Naive B cell (primary cell): ENCODE measurements around the gene SLC2A8. TPM values are rescaled to one million over a fixed set of nuclear protein-coding genes. Genes with fewer than 3 reads are reported as not detected.

Source experiments
- ATAC-seq, 2 donors: fragments of 150-1000 bp; cut with Tn5 transposase; 2 replicates each; pipeline ENCODE4 v1.10.0; 2021; ENCODE audit warnings: low read depth in 2 of 2, mild to moderate bottlenecking in 2 of 2, moderate library complexity in 2 of 2
- DNase-seq: peaks from one replicate; pipeline ENCODE4 v3.0.0; 2022
- H3K27ac Mint-ChIP-seq, 6 donors: one replicate each; pipeline ENCODE4 v1.8.0; 2020 to 2022; ENCODE audit warnings: mild to moderate bottlenecking in 6 of 6, mixed read lengths in 6 of 6, moderate library complexity in 5 of 6, inconsistent platforms in 2 of 6
- H3K27me3 Mint-ChIP-seq, 3 donors: one replicate each; pipeline ENCODE4 v1.8.0; 2021 to 2022; ENCODE audit warnings: mixed read lengths in 3 of 3, mild to moderate bottlenecking in 1 of 3
- H3K36me3 Mint-ChIP-seq, 2 donors: one replicate each; pipeline ENCODE4 v1.8.0; 2020 to 2022; ENCODE audit warnings: mixed read lengths in 2 of 2, inconsistent platforms in 1 of 2, mild to moderate bottlenecking in 1 of 2
- H3K4me1 Mint-ChIP-seq, 3 donors: one replicate each; pipeline ENCODE4 v1.8.0; 2020 to 2022; ENCODE audit warnings: mixed read lengths in 3 of 3, inconsistent platforms in 1 of 3, mild to moderate bottlenecking in 1 of 3, moderate library complexity in 1 of 3
- H3K4me3 Mint-ChIP-seq, 8 donors: one replicate each; pipeline ENCODE4 v1.8.0; 2020 to 2022; ENCODE audit warnings: mild to moderate bottlenecking in 8 of 8, mixed read lengths in 8 of 8, moderate library complexity in 8 of 8, inconsistent platforms in 2 of 8
- H3K9me3 Mint-ChIP-seq, 7 donors: one replicate each; pipeline ENCODE4 v1.8.0; 2020 to 2022; ENCODE audit warnings: mixed read lengths in 7 of 7, mild to moderate bottlenecking in 5 of 7, inconsistent platforms in 2 of 7, moderate library complexity in 1 of 7
- polyA plus RNA-seq, 6 donors: library from polyadenylated mRNA; unstranded; fragments of 300-500 nt; fragmentation: Illumina TruSeq; gene quantifications; one replicate each; pipeline ENCODE4 v1.2.3, GENCODE V29; 2021; ENCODE audit warnings: low read depth in 6 of 6

The SLC2A8 gene
- polyA plus RNA-seq, 6 donors from 2014 or later = 6.0 to 14.3 (median 8.5) TPM

- Mint-ChIP-seq H3K4me1 (peaks cover 5 to 10% (median 8%) of the 10 kb centered on the region in 3 donors), H3K36me3 (no peaks in the 10 kb centered on the region), H3K9me3 (no peaks in the 10 kb centered on the region), H3K27me3 (peaks cover 0 to 8% (median 0%) of the 10 kb centered on the region in 3 donors), H3K27ac (peak overlapping the region in 2 of 6 donors; percentile 31 to 58), H3K4me3 (peak overlapping the region in 2 of 8 donors; percentile 53 to 82)
- DNase-seq = no peak
- no peak for ATAC-seq
Measured at GRCh38 chr9:127417131-127418036, 20.4 kb downstream of the SLC2A8 start.

- peak; percentile 41 to 48 for ATAC-seq
Measured at GRCh38 chr9:127418037-127418471, 21.1 kb downstream of the SLC2A8 start.

GRCh38 chr9:127419348-127419747, 22.4 kb downstream of the SLC2A8 start:
- H3K27me3 Mint-ChIP-seq = peaks cover 0 to 7% (median 0%) of the 10 kb centered on the region in 3 donors
- no peak overlapping the region for H3K4me3 Mint-ChIP-seq
- peaks cover 22 to 30% (median 23%) of the 10 kb centered on the region in 3 donors for H3K4me1 Mint-ChIP-seq
- DNase-seq = no peak
- H3K36me3 Mint-ChIP-seq = no peaks in the 10 kb centered on the region
- no peak overlapping the region for H3K27ac Mint-ChIP-seq
- no peak for ATAC-seq
- no peaks in the 10 kb centered on the region for H3K9me3 Mint-ChIP-seq

More at GRCh38 chr9:127418037-127418471, 21.1 kb downstream of the SLC2A8 start:
- Mint-ChIP-seq H3K4me3 (peak overlapping the region in 3 of 8 donors; percentile 35 to 63 (median 53)), H3K4me1 (peaks cover 10 to 17% (median 12%) of the 10 kb centered on the region in 3 donors), H3K27me3 (peaks cover 0 to 8% (median 0%) of the 10 kb centered on the region in 3 donors), H3K36me3 (no peaks in the 10 kb centered on the region), H3K27ac (no peak overlapping the region), H3K9me3 (no peaks in the 10 kb centered on the region)
- peak; percentile 24 for DNase-seq

DNA sequence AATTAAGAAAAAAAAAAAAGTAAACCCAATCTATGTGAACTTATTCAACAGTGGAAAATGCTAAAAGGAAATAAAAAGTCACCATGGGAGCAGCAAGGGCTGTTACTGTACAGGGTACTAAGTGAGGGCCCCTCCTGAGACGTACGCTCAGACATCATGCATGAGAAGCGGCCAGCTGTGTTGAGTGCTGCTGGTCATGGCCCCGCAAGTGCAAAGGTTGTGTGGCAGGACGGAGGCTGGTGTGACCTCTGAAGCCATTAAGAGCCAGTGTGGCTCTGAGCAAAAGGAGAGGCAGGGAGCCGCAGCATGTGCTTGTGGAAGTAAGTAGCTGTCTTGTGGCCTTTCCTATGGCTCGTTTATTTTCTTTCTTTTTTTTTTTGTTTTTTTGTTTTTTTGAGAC, 24.1 kb downstream of the SLC2A8 start:
- Mint-ChIP-seq H3K4me1 (peaks cover 23 to 43% (median 39%) of the 10 kb centered on the region in 3 donors), H3K27me3 (no peaks in the 10 kb centered on the region)
- ATAC-seq = no peak

DNA sequence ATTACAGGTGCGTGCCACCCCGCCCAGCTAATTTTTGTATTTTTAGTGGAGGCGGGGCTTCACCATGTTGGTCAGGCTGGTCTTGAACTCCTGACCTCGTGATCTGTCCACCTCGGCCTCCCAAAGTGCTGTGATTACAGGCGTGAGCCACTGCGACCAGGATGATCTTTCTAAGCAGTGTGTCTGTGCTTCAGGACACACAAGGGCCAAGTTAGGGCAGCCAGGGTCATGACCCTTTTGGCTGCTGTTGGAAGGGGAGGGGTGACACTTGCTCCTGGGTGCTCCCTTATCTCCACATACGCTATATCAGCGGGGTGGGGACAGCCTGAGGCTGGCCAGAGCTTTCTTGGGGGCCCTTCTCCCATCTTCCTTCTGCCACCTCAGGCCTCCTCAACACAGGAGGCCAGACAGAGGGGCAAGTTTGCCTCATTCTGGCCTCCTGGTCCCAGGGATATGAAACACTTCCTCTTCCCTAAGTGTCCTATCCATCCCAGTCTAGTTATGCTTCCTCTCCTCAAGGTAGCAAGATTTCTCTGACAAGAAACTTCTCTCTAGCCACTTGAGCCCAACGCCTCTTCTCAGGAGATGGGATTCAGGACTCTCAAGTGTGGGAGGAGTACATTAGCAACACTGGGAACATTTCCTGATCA, 25.3 kb downstream of the SLC2A8 start:
- Mint-ChIP-seq H3K4me3 (peak overlapping the region in 2 of 8 donors; percentile 94 to 98), H3K4me1 (peaks cover 30 to 52% (median 47%) of the 10 kb centered on the region in 3 donors), H3K27me3 (no peaks in the 10 kb centered on the region), H3K36me3 (no peaks in the 10 kb centered on the region), H3K27ac (no peak overlapping the region), H3K9me3 (no peaks in the 10 kb centered on the region)
- ATAC-seq (no peak), DNase-seq (no peak)

More for the DNA sequence above, 24.1 kb downstream of the SLC2A8 start:
- Mint-ChIP-seq H3K27ac (no peak overlapping the region), H3K9me3 (no peaks in the 10 kb centered on the region), H3K36me3 (no peaks in the 10 kb centered on the region), H3K4me3 (no peak overlapping the region)
- no peak for DNase-seq

GRCh38 chr9:127422787-127423186, 25.8 kb downstream of the SLC2A8 start:
- ATAC-seq = no peak
- H3K27me3 Mint-ChIP-seq = no peaks in the 10 kb centered on the region
- peak overlapping the region in 4 of 6 donors; percentile 60 to 95 (median 74) for H3K27ac Mint-ChIP-seq
- H3K36me3 Mint-ChIP-seq = no peaks in the 10 kb centered on the region
- DNase-seq = no peak
- no peaks in the 10 kb centered on the region for H3K9me3 Mint-ChIP-seq
- peaks cover 30 to 50% (median 47%) of the 10 kb centered on the region in 3 donors for H3K4me1 Mint-ChIP-seq
- peak overlapping the region; percentile 47 to 100 (median 100) for H3K4me3 Mint-ChIP-seq

- no peaks in the 10 kb centered on the region for H3K9me3 Mint-ChIP-seq
- peaks cover 30 to 46% (median 43%) of the 10 kb centered on the region in 3 donors for H3K4me1 Mint-ChIP-seq
- no peak for ATAC-seq
- no peak for DNase-seq
- peak overlapping the region in 5 of 6 donors; percentile 85 to 98 (median 95) for H3K27ac Mint-ChIP-seq
- peak overlapping the region; percentile 94 to 100 (median 100) for H3K4me3 Mint-ChIP-seq
- H3K36me3 Mint-ChIP-seq = no peaks in the 10 kb centered on the region
- no peaks in the 10 kb centered on the region for H3K27me3 Mint-ChIP-seq
Measured at GRCh38 chr9:127423476-127423933, 26.5 kb downstream of the SLC2A8 start.

- Mint-ChIP-seq H3K4me1 (peaks cover 30 to 46% (median 39%) of the 10 kb centered on the region in 3 donors), H3K27me3 (no peaks in the 10 kb centered on the region), H3K4me3 (peak within 1 kb of the TSS; percentile 94 to 100 (median 100)), H3K27ac (peak within 1 kb of the TSS; percentile 85 to 98 (median 96)), H3K36me3 (no peaks in the 10 kb centered on the region), H3K9me3 (no peaks in the 10 kb centered on the region)
- DNase-seq (peak; percentile 90), ATAC-seq (peak; percentile 94)
Measured at GRCh38 chr9:127423934-127424675, 27.1 kb downstream of the SLC2A8 start, which contains the start of gene ZNF79. Gene ZNF79 (plus strand): TSS chr9:127424382. CDS start chr9:127424788, 406 bp downstream.

- H3K4me3 Mint-ChIP-seq = peak overlapping the region; percentile 94 to 100 (median 100)
- H3K9me3 Mint-ChIP-seq = no peaks in the 10 kb centered on the region
- H3K27me3 Mint-ChIP-seq = no peaks in the 10 kb centered on the region
- peaks cover 30 to 46% (median 39%) of the 10 kb centered on the region in 3 donors for H3K4me1 Mint-ChIP-seq
- no peaks in the 10 kb centered on the region for H3K36me3 Mint-ChIP-seq
- ATAC-seq (peak; percentile 27 to 37), DNase-seq (no peak)
- peak overlapping the region; percentile 69 to 98 (median 96) for H3K27ac Mint-ChIP-seq
Measured at GRCh38 chr9:127424676-127424999, 27.7 kb downstream of the SLC2A8 start.

DNA sequence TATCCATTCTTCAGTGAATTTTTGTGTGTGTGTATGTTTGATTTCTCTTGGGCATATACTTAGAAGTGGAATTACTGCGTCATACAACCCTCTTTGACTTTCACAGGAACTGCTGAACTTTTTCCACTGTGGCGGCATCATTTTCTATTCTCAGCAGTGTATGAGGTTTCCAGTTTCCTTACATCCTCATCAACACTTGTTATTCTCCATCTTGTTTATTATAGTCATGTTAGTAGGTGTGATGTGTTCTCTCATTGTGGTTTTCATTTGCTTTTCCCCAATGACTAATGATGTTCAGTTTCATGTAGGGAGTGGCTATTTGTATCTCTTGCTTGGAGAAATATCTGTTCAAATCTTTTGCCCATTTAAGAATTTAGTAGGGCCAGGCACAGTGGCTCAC, 29.8 kb downstream of the SLC2A8 start:
- H3K4me3 Mint-ChIP-seq = peak overlapping the region in 5 of 8 donors; percentile 37 to 100 (median 94)
- peaks cover 30 to 46% (median 39%) of the 10 kb centered on the region in 3 donors for H3K4me1 Mint-ChIP-seq
- H3K9me3 Mint-ChIP-seq = no peaks in the 10 kb centered on the region
- peaks cover 0 to 13% of the 10 kb centered on the region in 2 donors for H3K36me3 Mint-ChIP-seq
- ATAC-seq = no peak
- no peak for DNase-seq
- peak overlapping the region in 1 of 6 donors; percentile 84 for H3K27ac Mint-ChIP-seq
- H3K27me3 Mint-ChIP-seq = no peaks in the 10 kb centered on the region

- Mint-ChIP-seq H3K27me3 (no peaks in the 10 kb centered on the region), H3K27ac (no peak overlapping the region), H3K36me3 (peaks cover 2 to 13% of the 10 kb centered on the region in 2 donors), H3K4me1 (peaks cover 27 to 32% (median 31%) of the 10 kb centered on the region in 3 donors), H3K4me3 (peak overlapping the region in 2 of 8 donors; percentile 56 to 77), H3K9me3 (no peaks in the 10 kb centered on the region)
- DNase-seq (no peak), ATAC-seq (no peak)
Measured at GRCh38 chr9:127428348-127428747, 31.4 kb downstream of the SLC2A8 start.

DNA sequence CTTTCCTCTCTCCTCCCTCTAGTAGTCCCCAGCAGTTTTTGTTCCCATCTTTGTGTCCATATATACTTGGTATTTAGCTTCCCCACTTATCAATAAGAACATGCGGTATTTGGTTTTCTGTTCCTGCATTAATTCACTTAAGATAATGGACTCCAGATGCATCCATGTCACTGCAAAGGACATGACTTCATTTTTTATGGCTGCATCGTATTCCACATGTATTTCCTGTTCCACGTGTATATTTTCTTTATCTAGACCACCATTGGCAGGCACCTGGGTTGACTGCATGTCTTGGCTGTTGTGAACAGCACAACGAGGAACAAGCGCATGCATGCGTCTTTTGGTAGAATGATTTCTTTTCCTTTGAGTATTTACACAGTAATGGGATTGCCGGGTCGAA, 33.4 kb downstream of the SLC2A8 start:
- peaks cover 15 to 22% of the 10 kb centered on the region in 2 donors for H3K36me3 Mint-ChIP-seq
- H3K4me3 Mint-ChIP-seq = no peak overlapping the region
- DNase-seq = no peak
- no peak for ATAC-seq
- H3K27ac Mint-ChIP-seq = no peak overlapping the region
- no peaks in the 10 kb centered on the region for H3K27me3 Mint-ChIP-seq
- peaks cover 15 to 22% (median 17%) of the 10 kb centered on the region in 3 donors for H3K4me1 Mint-ChIP-seq
- H3K9me3 Mint-ChIP-seq = no peaks in the 10 kb centered on the region
